OCI-LY7 (cell line): ENCODE measurements around the gene XIRP2. TPM values are rescaled to one million over a fixed set of nuclear protein-coding genes. Genes with fewer than 3 reads are reported as not detected.

ENCODE experiments used
- BruUV-seq: library from RNA; stranded (reverse); fragments of 400-500 nt; replicated peaks from 2 replicates; lab custom pipeline; 2021; lab: Mats Ljungman, UMichigan
- CTCF ChIA-PET: fragments of 300-600 bp; sonication (Branson Sonifier 250); formaldehyde crosslinking; loops from one replicate; lab custom pipeline; 2022; ENCODE audit warnings: antibody characterized with exemption; ENCODE audit not compliant: unreplicated experiment; lab: Charles Lee
- POLR2A ChIA-PET: fragments of 300-600 bp; sonication (Branson Sonifier 250); formaldehyde crosslinking; loops from one replicate; lab custom pipeline; 2022; ENCODE audit warnings: antibody characterized with exemption; lab: Charles Lee
- DNase-seq: peaks from one replicate; pipeline ENCODE4 v3.0.0-alpha.2; 2015; ENCODE audit warnings: low spot score
- H2AFZ ChIP-seq: fragments of 200-600 bp; sonication (generic), shearing (Covaris generic); 2 replicates; pipeline ENCODE4 v1.6.1; 2014; ENCODE audit warnings: mild to moderate bottlenecking, antibody characterized with exemption, low read length, moderate library complexity
- H3K27ac ChIP-seq: fragments of 200-600 bp; sonication (generic); 2 replicates; pipeline ENCODE4 v1.5.1; 2014; ENCODE audit warnings: mixed run types, low read depth, mild to moderate bottlenecking, moderate library complexity, low read length, inconsistent platforms; ENCODE audit not compliant: poor library complexity, severe bottlenecking
- H3K36me3 ChIP-seq: fragments of 200-600 bp; sonication (generic); 2 replicates; pipeline ENCODE4 v1.6.1; 2014; ENCODE audit warnings: mild to moderate bottlenecking, antibody characterized with exemption, low read length, moderate library complexity, mixed read lengths; ENCODE audit not compliant: insufficient read depth
- H3K4me1 ChIP-seq: fragments of 200-600 bp; sonication (generic); 2 replicates; pipeline ENCODE4 v1.5.1; 2014; ENCODE audit warnings: mild to moderate bottlenecking, low read length; ENCODE audit not compliant: insufficient read depth, poor library complexity, severe bottlenecking
- H3K4me2 ChIP-seq: fragments of 200-600 bp; sonication (generic); 2 replicates; pipeline ENCODE4 v1.6.1; 2014; ENCODE audit warnings: mild to moderate bottlenecking, low read length
- H3K4me3 ChIP-seq: fragments of 200-600 bp; sonication (generic); 2 replicates; pipeline ENCODE4 v1.5.1; 2014; ENCODE audit warnings: mild to moderate bottlenecking, low read depth, low read length; ENCODE audit not compliant: poor library complexity, severe bottlenecking
- H3K79me2 ChIP-seq: fragments of 200-600 bp; sonication (generic); 2 replicates; pipeline ENCODE4 v1.6.1; 2016; ENCODE audit warnings: low read depth, mild to moderate bottlenecking, low read length, moderate library complexity, mixed read lengths; ENCODE audit not compliant: insufficient read depth
- H3K9me2 ChIP-seq: fragments of 200-600 bp; sonication (generic); 2 replicates; pipeline ENCODE4 v1.6.1; 2016; ENCODE audit warnings: mild to moderate bottlenecking, low read length, mixed read lengths; ENCODE audit not compliant: insufficient read depth
- H3K9me3 ChIP-seq: fragments of 200-600 bp; sonication (generic); 2 replicates; pipeline ENCODE4 v1.6.1; 2014; ENCODE audit warnings: mild to moderate bottlenecking, mixed run types, low read length, mixed read lengths
- H4K20me1 ChIP-seq: fragments of 200-600 bp; sonication (generic); 2 replicates; pipeline ENCODE4 v1.6.1; 2014; ENCODE audit warnings: mild to moderate bottlenecking, antibody characterized with exemption, low read length, moderate library complexity, mixed read lengths; ENCODE audit not compliant: insufficient read depth
- CTCF ChIP-seq: fragments of 200-600 bp; sonication (generic); conservative IDR thresholded peaks from 2 replicates; pipeline ENCODE4 v1.5.1; 2014; ENCODE audit warnings: mild to moderate bottlenecking, antibody characterized with exemption, low read length, moderate library complexity, mixed read lengths
- EZH2phosphoT487 ChIP-seq: fragments of 200-600 bp; sonication (generic); IDR thresholded peaks from 2 replicates; pipeline ENCODE4 v1.6.1; 2018; ENCODE audit warnings: low read depth, borderline replicate concordance, mild to moderate bottlenecking, mixed run types, antibody characterized with exemption, low read length, moderate library complexity, mixed read lengths
- intact Hi-C: fragments of 100-400 bp; cut with micrococcal nuclease; formaldehyde crosslinking; loops from one replicate; pipeline ENCODE4 v1.10.0; 2022; ENCODE audit not compliant: unreplicated experiment
- total RNA-seq, 2 experiments: library from RNA; depleted of rRNA in 1 of 2; stranded (reverse); fragments of >200 nt in 1 of 2; shearing (Covaris generic) in 1 of 2; gene quantifications; 2 replicates each; pipeline ENCODE4 v1.2.3, GENCODE V29; 2014 to 2022

The XIRP2 gene
- total RNA-seq, 2 experiments from 2014 or later: not detected

GRCh38 chr2:167196461-167197252 is 308.4 kb downstream of the XIRP2 start:
- H3K4me2 ChIP-seq: no peak overlapping the region
- ChIA-PET CTCF (no interaction called here), POLR2A (interaction anchor here (0.5 kb wide), 1 partner anchor 20 kb away, joined by 3 read pairs; no protein-coding TSS in a partner anchor)
- no peak for DNase-seq
- no peaks in the 10 kb centered on the region for H3K4me1 ChIP-seq
- intact Hi-C loops: no loop called here
- TF ChIP-seq CTCF (no peak), EZH2phosphoT487 (no peak)
- no peaks in the 10 kb centered on the region for H3K79me2 ChIP-seq
- no peak overlapping the region for H3K27ac ChIP-seq
- H2AFZ ChIP-seq: no peak overlapping the region
- no peak overlapping the region for H3K4me3 ChIP-seq
- BruUV-seq: no TSS peak
- no peaks in the 10 kb centered on the region for H4K20me1 ChIP-seq
- H3K9me2 ChIP-seq: no peaks in the 10 kb centered on the region
- H3K36me3 ChIP-seq: no peaks in the 10 kb centered on the region
- no peaks in the 10 kb centered on the region for H3K9me3 ChIP-seq

- intact Hi-C loops: no loop called here
- CTCF ChIA-PET: no interaction called here
- BruUV-seq: no TSS peak
Measured at GRCh38 chr2:167198009-167198408, 309.7 kb downstream of the XIRP2 start.

More at GRCh38 chr2:167198009-167198408, 309.7 kb downstream of the XIRP2 start:
- H4K20me1 ChIP-seq: no peaks in the 10 kb centered on the region
- no peaks in the 10 kb centered on the region for H3K9me3 ChIP-seq
- DNase-seq: no peak
- H3K27ac ChIP-seq: no peak overlapping the region
- H2AFZ ChIP-seq: no peak overlapping the region
- POLR2A ChIA-PET: no interaction called here
- TF ChIP-seq EZH2phosphoT487 (no peak), CTCF (no peak)
- H3K4me3 ChIP-seq: no peak overlapping the region
- H3K4me2 ChIP-seq: no peak overlapping the region
- H3K79me2 ChIP-seq: no peaks in the 10 kb centered on the region
- no peaks in the 10 kb centered on the region for H3K4me1 ChIP-seq
- no peaks in the 10 kb centered on the region for H3K36me3 ChIP-seq
- H3K9me2 ChIP-seq: no peaks in the 10 kb centered on the region
